ENCODE results near the gene PRG3.

The PRG3 gene

DNA sequence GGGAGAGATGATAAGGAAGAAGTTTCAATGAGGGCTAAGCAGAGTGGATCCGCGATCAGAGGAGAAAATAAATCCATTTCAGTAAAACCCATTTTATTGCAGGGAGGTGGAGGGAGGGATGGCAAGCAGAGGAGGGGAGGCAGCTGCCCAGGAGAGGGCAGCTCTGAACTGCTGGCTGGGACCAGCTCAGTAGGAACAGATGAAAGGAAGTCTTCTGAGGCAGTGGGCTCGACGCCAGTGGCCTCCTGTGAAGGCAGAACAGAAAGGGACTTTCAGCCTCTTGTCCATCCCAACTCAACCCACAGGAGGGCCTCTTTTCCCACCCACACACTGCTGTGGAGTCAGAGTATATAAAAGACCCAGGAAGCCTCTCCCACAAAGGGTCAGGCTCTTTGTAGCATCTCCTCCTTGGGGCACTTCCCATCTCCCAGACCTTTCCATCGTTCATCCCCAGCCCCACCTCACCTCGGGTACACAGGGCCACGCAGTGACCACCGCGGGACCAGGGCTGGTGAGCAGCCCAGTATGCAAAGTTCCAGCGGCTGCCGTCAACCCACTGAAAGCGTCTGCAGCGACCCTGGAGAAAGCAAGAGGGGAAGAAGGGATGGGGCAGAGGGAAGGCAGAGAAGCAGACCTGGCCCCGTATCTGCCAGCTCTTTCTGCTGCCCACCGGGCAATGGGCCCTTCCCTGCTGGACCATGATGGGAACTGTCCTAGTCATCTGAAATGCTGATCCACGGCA, 6.5 kb upstream of the PRG3 start:
- Histone ChIP-seq H2BK120ac (ENCODE audit: low read depth, low read length) (no peak overlapping the region), H2BK5ac (ENCODE audit: low read depth, low read length, poor library complexity, severe bottlenecking) (no peak overlapping the region), H3K4me2 (ENCODE audit: low read length, poor library complexity, severe bottlenecking) (no peak overlapping the region), H3K23ac (ENCODE audit: low read length in 2 of 2) (no peak overlapping the region), H3K14ac (ENCODE audit: low read length in 2 of 2) (no peak overlapping the region), H2AK5ac (ENCODE audit: low read length, severe bottlenecking) (no peak overlapping the region), H2BK12ac (ENCODE audit: low read length in 2 of 2) (no peak overlapping the region), H2BK15ac (ENCODE audit: low read depth, poor library complexity, severe bottlenecking) (no peak overlapping the region), H4K91ac (ENCODE audit: low read length) (no peak overlapping the region), H4K8ac (ENCODE audit: low read length) (peak overlapping the region; percentile 13), H3K27me3 (ENCODE audit: control insufficient read depth in 1 of 2, insufficient read depth in 1 of 2, low read length in 2 of 2) (peaks cover 0 to 62% of the 10 kb centered on the region in 2 experiments), H2AFZ (ENCODE audit: low read depth, low read length) (no peak overlapping the region), H3K18ac (ENCODE audit: low read depth in 1 of 2, low read length in 2 of 2) (no peak overlapping the region), H3K4me3 (ENCODE audit: insufficient read depth in 1 of 2, low read depth in 1 of 2, low read length in 2 of 2) (no peak overlapping the region), H3K36me3 (ENCODE audit: control insufficient read depth in 1 of 2, insufficient read depth in 2 of 2, low read depth in 1 of 2, low read length in 2 of 2) (no peaks in the 10 kb centered on the region), H3K4ac (ENCODE audit: low read depth in 1 of 2, low read length in 2 of 2) (no peak overlapping the region), H3K9ac (ENCODE audit: low read length) (no peak overlapping the region), H3K9me3 (ENCODE audit: control insufficient read depth, low read length) (no peaks in the 10 kb centered on the region), H3K79me1 (replicated peaks; ENCODE audit: low read length, poor library complexity, severe bottlenecking) (no peaks in the 10 kb centered on the region), H3K27ac (ENCODE audit: low read length, poor library complexity, severe bottlenecking) (no peak overlapping the region), H3K4me1 (ENCODE audit: control insufficient read depth, insufficient read depth, low read depth, low read length) (no peaks in the 10 kb centered on the region)
- WGBS: 80% methylated on average over 14 of the region's 16 CpGs
- DNase-seq: no peak

DNA sequence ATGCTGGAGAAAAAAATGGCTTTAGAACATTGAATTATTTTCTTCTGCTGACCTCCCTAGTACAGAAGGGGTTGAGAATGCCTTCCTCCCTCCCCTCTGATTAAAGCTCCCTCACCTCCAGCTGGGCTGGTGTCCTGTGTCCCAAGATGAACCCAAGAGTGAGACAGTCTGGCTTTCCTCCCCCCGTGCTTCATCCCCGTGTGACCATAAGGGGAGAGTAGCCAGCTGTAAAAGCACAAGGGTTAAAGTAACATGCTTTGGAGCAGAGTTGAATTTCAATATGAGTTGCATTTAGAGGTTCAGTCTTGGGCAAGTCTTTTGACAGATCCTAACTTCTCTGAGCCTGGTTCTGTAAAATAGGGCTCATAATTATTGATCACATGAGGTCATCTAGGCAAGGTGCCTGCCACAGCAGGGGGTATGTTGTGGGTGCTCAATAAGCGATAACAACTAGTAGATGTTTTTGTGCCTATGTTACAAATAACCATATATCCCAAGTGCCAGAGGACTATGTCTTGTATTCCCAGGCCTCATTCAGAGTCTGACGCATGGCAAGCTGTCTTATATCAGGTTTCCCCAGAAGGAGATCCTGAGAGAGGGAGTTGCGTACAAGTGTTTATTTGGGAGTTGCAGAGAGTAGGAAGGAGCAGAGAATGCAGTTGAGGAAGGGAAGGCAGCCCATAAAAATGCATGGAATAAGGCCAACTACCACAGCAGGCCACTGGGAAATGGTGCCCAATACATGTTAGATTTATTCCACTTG, 5.4 kb upstream of the PRG3 start:
- H2BK120ac ChIP-seq (ENCODE audit: low read depth, low read length): no peak overlapping the region

DNA sequence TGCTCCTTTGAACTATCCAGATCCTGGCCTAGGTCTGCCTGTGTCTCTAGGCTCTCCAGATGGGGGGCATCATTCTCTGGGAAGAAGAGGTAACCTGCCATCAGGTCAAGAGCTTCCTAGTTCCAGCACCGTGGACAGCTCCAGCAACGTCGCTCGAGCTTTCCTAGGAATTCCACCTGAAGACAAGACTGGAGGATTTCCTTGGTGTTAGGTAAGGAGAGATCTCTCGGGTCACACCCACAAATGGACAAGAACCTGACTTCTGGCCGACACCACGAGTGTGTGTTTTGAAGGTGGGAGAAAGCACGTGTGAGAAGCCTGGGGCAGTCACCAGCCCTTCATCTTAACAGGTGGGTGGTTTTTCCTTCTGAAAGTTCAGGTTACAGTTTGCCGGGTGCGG, 1.2 kb downstream of the PRG3 start:
- Histone ChIP-seq H2BK12ac (ENCODE audit: low read length in 2 of 2) (no peak overlapping the region), H2BK120ac (ENCODE audit: low read depth, low read length) (no peak overlapping the region), H3K23ac (ENCODE audit: low read length in 2 of 2) (no peak overlapping the region), H3K4ac (ENCODE audit: low read depth in 1 of 2, low read length in 2 of 2) (no peak overlapping the region), H4K8ac (ENCODE audit: low read length) (no peak overlapping the region), H3K4me1 (ENCODE audit: control insufficient read depth, insufficient read depth, low read depth, low read length) (no peaks in the 10 kb centered on the region), H3K18ac (ENCODE audit: low read depth in 1 of 2, low read length in 2 of 2) (no peak overlapping the region), H4K91ac (ENCODE audit: low read length) (no peak overlapping the region), H2AK5ac (ENCODE audit: low read length, severe bottlenecking) (no peak overlapping the region), H3K14ac (ENCODE audit: low read length in 2 of 2) (no peak overlapping the region), H3K4me2 (ENCODE audit: low read length, poor library complexity, severe bottlenecking) (no peak overlapping the region), H3K9me3 (ENCODE audit: control insufficient read depth, low read length) (no peaks in the 10 kb centered on the region), H2BK5ac (ENCODE audit: low read depth, low read length, poor library complexity, severe bottlenecking) (no peak overlapping the region), H3K9ac (ENCODE audit: low read length) (no peak overlapping the region), H3K27ac (ENCODE audit: low read length, poor library complexity, severe bottlenecking) (no peak overlapping the region), H2AFZ (ENCODE audit: low read depth, low read length) (no peak overlapping the region), H3K79me1 (replicated peaks; ENCODE audit: low read length, poor library complexity, severe bottlenecking) (no peaks in the 10 kb centered on the region), H2BK15ac (ENCODE audit: low read depth, poor library complexity, severe bottlenecking) (no peak overlapping the region), H3K4me3 (ENCODE audit: insufficient read depth in 1 of 2, low read depth in 1 of 2, low read length in 2 of 2) (no peak overlapping the region), H3K27me3 (ENCODE audit: control insufficient read depth in 1 of 2, insufficient read depth in 1 of 2, low read length in 2 of 2) (peaks cover 0 to 33% of the 10 kb centered on the region in 2 experiments), H3K36me3 (ENCODE audit: control insufficient read depth in 1 of 2, insufficient read depth in 2 of 2, low read depth in 1 of 2, low read length in 2 of 2) (no peaks in the 10 kb centered on the region)
- DNase-seq: peak; percentile 34
- WGBS: 30% methylated on average over 10 of the region's 10 CpGs

More for the DNA sequence above, 5.4 kb upstream of the PRG3 start:
- Histone ChIP-seq H4K8ac (ENCODE audit: low read length) (no peak overlapping the region), H3K14ac (ENCODE audit: low read length in 2 of 2) (no peak overlapping the region), H3K4me2 (ENCODE audit: low read length, poor library complexity, severe bottlenecking) (no peak overlapping the region), H3K4ac (ENCODE audit: low read depth in 1 of 2, low read length in 2 of 2) (no peak overlapping the region), H3K23ac (ENCODE audit: low read length in 2 of 2) (no peak overlapping the region), H3K4me3 (ENCODE audit: insufficient read depth in 1 of 2, low read depth in 1 of 2, low read length in 2 of 2) (no peak overlapping the region), H2AK5ac (ENCODE audit: low read length, severe bottlenecking) (no peak overlapping the region), H2BK15ac (ENCODE audit: low read depth, poor library complexity, severe bottlenecking) (no peak overlapping the region), H2BK5ac (ENCODE audit: low read depth, low read length, poor library complexity, severe bottlenecking) (no peak overlapping the region), H2BK12ac (ENCODE audit: low read length in 2 of 2) (no peak overlapping the region), H4K91ac (ENCODE audit: low read length) (no peak overlapping the region), H2AFZ (ENCODE audit: low read depth, low read length) (no peak overlapping the region), H3K36me3 (ENCODE audit: control insufficient read depth in 1 of 2, insufficient read depth in 2 of 2, low read depth in 1 of 2, low read length in 2 of 2) (no peaks in the 10 kb centered on the region), H3K9ac (ENCODE audit: low read length) (no peak overlapping the region), H3K4me1 (ENCODE audit: control insufficient read depth, insufficient read depth, low read depth, low read length) (no peaks in the 10 kb centered on the region), H3K27ac (ENCODE audit: low read length, poor library complexity, severe bottlenecking) (no peak overlapping the region), H3K79me1 (replicated peaks; ENCODE audit: low read length, poor library complexity, severe bottlenecking) (no peaks in the 10 kb centered on the region), H3K27me3 (ENCODE audit: control insufficient read depth in 1 of 2, insufficient read depth in 1 of 2, low read length in 2 of 2) (peaks cover 0 to 60% of the 10 kb centered on the region in 2 experiments), H3K18ac (ENCODE audit: low read depth in 1 of 2, low read length in 2 of 2) (no peak overlapping the region), H3K9me3 (ENCODE audit: control insufficient read depth, low read length) (no peaks in the 10 kb centered on the region)
- no peak for DNase-seq
- 77% methylated on average over 4 of the region's 5 CpGs for WGBS

DNA sequence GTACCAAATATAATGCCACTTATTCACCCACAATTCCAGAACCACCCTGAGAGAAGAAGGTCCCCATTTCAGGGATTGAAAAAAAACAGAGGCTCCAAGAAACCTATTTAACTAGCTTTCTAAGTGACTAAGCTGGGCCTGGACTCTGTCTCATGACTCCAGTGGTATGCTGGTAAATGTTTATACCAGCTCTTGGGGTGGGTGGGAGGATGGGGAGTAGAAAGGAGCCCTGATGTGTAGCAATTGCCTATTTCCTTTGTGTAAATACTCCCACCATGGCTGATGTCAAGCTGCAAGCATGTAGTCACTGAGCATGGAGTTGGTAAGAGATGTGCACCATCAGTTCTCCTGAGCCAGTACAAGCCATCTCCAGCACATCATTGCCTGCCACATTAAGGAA, 2.8 kb downstream of the PRG3 start:
- Histone ChIP-seq H3K23ac (ENCODE audit: low read length in 2 of 2) (no peak overlapping the region), H2AK5ac (ENCODE audit: low read length, severe bottlenecking) (no peak overlapping the region), H3K9ac (ENCODE audit: low read length) (no peak overlapping the region), H2BK5ac (ENCODE audit: low read depth, low read length, poor library complexity, severe bottlenecking) (no peak overlapping the region), H4K91ac (ENCODE audit: low read length) (no peak overlapping the region), H3K4me2 (ENCODE audit: low read length, poor library complexity, severe bottlenecking) (no peak overlapping the region), H3K36me3 (ENCODE audit: control insufficient read depth in 1 of 2, insufficient read depth in 2 of 2, low read depth in 1 of 2, low read length in 2 of 2) (no peaks in the 10 kb centered on the region), H3K14ac (ENCODE audit: low read length in 2 of 2) (no peak overlapping the region), H3K9me3 (ENCODE audit: control insufficient read depth, low read length) (no peaks in the 10 kb centered on the region), H2BK12ac (ENCODE audit: low read length in 2 of 2) (no peak overlapping the region), H2BK120ac (ENCODE audit: low read depth, low read length) (no peak overlapping the region), H2AFZ (ENCODE audit: low read depth, low read length) (no peak overlapping the region), H3K27ac (ENCODE audit: low read length, poor library complexity, severe bottlenecking) (no peak overlapping the region), H3K27me3 (ENCODE audit: control insufficient read depth in 1 of 2, insufficient read depth in 1 of 2, low read length in 2 of 2) (peaks cover 0 to 27% of the 10 kb centered on the region in 2 experiments), H3K4me3 (ENCODE audit: insufficient read depth in 1 of 2, low read depth in 1 of 2, low read length in 2 of 2) (no peak overlapping the region), H3K4ac (ENCODE audit: low read depth in 1 of 2, low read length in 2 of 2) (no peak overlapping the region), H3K4me1 (ENCODE audit: control insufficient read depth, insufficient read depth, low read depth, low read length) (no peaks in the 10 kb centered on the region), H3K18ac (ENCODE audit: low read depth in 1 of 2, low read length in 2 of 2) (no peak overlapping the region), H4K8ac (ENCODE audit: low read length) (no peak overlapping the region), H2BK15ac (ENCODE audit: low read depth, poor library complexity, severe bottlenecking) (no peak overlapping the region), H3K79me1 (replicated peaks; ENCODE audit: low read length, poor library complexity, severe bottlenecking) (no peaks in the 10 kb centered on the region)
- DNase-seq: peak; percentile 37
